ENCODE data around the gene SLC5A11.
"Not testable (repeated sequence)": the region's sequence is repeated elsewhere in the genome, so short reads cannot be mapped to it uniquely, and the experiment has no call there.

The SLC5A11 gene

GRCh38 chr16:24863582-24864437 is 18.0 kb downstream of the SLC5A11 start:
- DNase-seq = no peak

- DNase-seq = no peak
These were observed 23.3 kb downstream of the SLC5A11 start for GRCh38 chr16:24869033-24869432.

GRCh38 chr16:24871891-24872290 is 26.1 kb downstream of the SLC5A11 start:
- DNase-seq = no peak

GRCh38 chr16:24873028-24873427 is 27.3 kb downstream of the SLC5A11 start:
- no peak for DNase-seq

- no peak for DNase-seq
These were observed 29.7 kb downstream of the SLC5A11 start for GRCh38 chr16:24875466-24875865.

GRCh38 chr16:24876231-24876630 is 30.5 kb downstream of the SLC5A11 start:
- DNase-seq = no peak

- DNase-seq = no peak
These were observed 33.9 kb downstream of the SLC5A11 start for GRCh38 chr16:24879684-24880083.

GRCh38 chr16:24883714-24884151 is 38.0 kb downstream of the SLC5A11 start:
- no peak for DNase-seq

- DNase-seq = no peak
These were observed 41.7 kb downstream of the SLC5A11 start for GRCh38 chr16:24887472-24887871.

- no peak for DNase-seq
These were observed 45.0 kb downstream of the SLC5A11 start for GRCh38 chr16:24890746-24891145.

GRCh38 chr16:24896439-24896838 is 50.7 kb downstream of the SLC5A11 start:
- DNase-seq = no peak

GRCh38 chr16:24897522-24897921 is 51.8 kb downstream of the SLC5A11 start:
- not testable (repeated sequence) for DNase-seq

GRCh38 chr16:24900230-24900629 is 54.5 kb downstream of the SLC5A11 start:
- DNase-seq = no peak

GRCh38 chr16:24906199-24906808 is 60.5 kb downstream of the SLC5A11 start:
- no peak for DNase-seq

- DNase-seq = no peak
These were observed 61.1 kb downstream of the SLC5A11 start for GRCh38 chr16:24906901-24907300.

GRCh38 chr16:24908716-24909115 is 63.0 kb downstream of the SLC5A11 start:
- no peak for DNase-seq

- no peak for DNase-seq
These were observed 64.1 kb downstream of the SLC5A11 start for GRCh38 chr16:24909856-24910255.

- no peak for DNase-seq
These were observed 69.3 kb downstream of the SLC5A11 start for GRCh38 chr16:24915019-24915418.

- no peak for DNase-seq
These were observed 69.8 kb downstream of the SLC5A11 start for GRCh38 chr16:24915576-24915975.

- no peak for DNase-seq
These were observed 71.5 kb downstream of the SLC5A11 start for GRCh38 chr16:24917236-24917635.

GRCh38 chr16:24917891-24918290 is 72.1 kb downstream of the SLC5A11 start:
- DNase-seq = no peak

GRCh38 chr16:24918641-24919040 is 72.9 kb downstream of the SLC5A11 start:
- DNase-seq = no peak

GRCh38 chr16:24919536-24919935 is 73.8 kb downstream of the SLC5A11 start:
- no peak for DNase-seq

GRCh38 chr16:24920568-24920967 is 74.8 kb downstream of the SLC5A11 start:
- no peak for DNase-seq
